OCI-LY1 (cell line): ENCODE measurements around the gene TAS2R13.

Experiments used
- H2AFZ ChIP-seq: fragments of 200-600 bp; sonication (generic), shearing (Covaris generic); 2 replicates; pipeline ENCODE4 v1.6.0; 2014; ENCODE audit warnings: antibody characterized with exemption, mild to moderate bottlenecking, low read length
- H3F3A ChIP-seq: fragments of 200-600 bp; sonication (generic), shearing (Covaris generic); 2 replicates; pipeline ENCODE4 v1.6.0; 2014; ENCODE audit warnings: mild to moderate bottlenecking, antibody characterized with exemption, low read length, moderate library complexity; ENCODE audit not compliant: insufficient read depth
- H3K27ac ChIP-seq: fragments of 200-600 bp; sonication (generic); 2 replicates; pipeline ENCODE4 v1.5.1; 2014; ENCODE audit warnings: low read length, mixed run types, mild to moderate bottlenecking, low read depth; ENCODE audit not compliant: poor library complexity, severe bottlenecking
- H3K27me3 ChIP-seq: fragments of 200-600 bp; sonication (generic); 2 replicates; pipeline ENCODE4 v1.6.0; 2014; ENCODE audit warnings: antibody characterized with exemption, mild to moderate bottlenecking, low read length, moderate library complexity; ENCODE audit not compliant: insufficient read depth
- H3K36me3 ChIP-seq: fragments of 200-600 bp; sonication (generic); 2 replicates; pipeline ENCODE4 v1.6.1; 2014; ENCODE audit warnings: mild to moderate bottlenecking, antibody characterized with exemption, low read length, moderate library complexity, mixed read lengths; ENCODE audit not compliant: insufficient read depth
- H3K4me1 ChIP-seq: fragments of 200-600 bp; sonication (generic); 2 replicates; pipeline ENCODE4 v1.5.1; 2014; ENCODE audit warnings: mild to moderate bottlenecking, low read length, moderate library complexity; ENCODE audit not compliant: insufficient read depth, severe bottlenecking
- H3K4me2 ChIP-seq: fragments of 200-600 bp; sonication (generic), shearing (Covaris generic); 2 replicates; pipeline ENCODE4 v1.6.1; 2014; ENCODE audit warnings: low read length
- H3K4me3 ChIP-seq: fragments of 200-600 bp; sonication (generic); 2 replicates; pipeline ENCODE4 v1.5.1; 2014; ENCODE audit warnings: low read length, low read depth, mild to moderate bottlenecking, mixed read lengths; ENCODE audit not compliant: poor library complexity, severe bottlenecking
- H3K79me2 ChIP-seq: fragments of 200-600 bp; shearing (Covaris generic); 2 replicates; pipeline ENCODE4 v1.6.1; 2016; ENCODE audit warnings: mixed run types, low read length, mixed read lengths; ENCODE audit not compliant: insufficient read depth
- H3K9ac ChIP-seq: fragments of 200-600 bp; sonication (generic), shearing (Covaris generic); 2 replicates; pipeline ENCODE4 v1.6.1; 2014; ENCODE audit warnings: mild to moderate bottlenecking, low read length, mixed read lengths
- H3K9me2 ChIP-seq: fragments of 200-600 bp; sonication (generic), shearing (Covaris generic); 2 replicates; pipeline ENCODE4 v1.6.1; 2014; ENCODE audit warnings: low read depth, mild to moderate bottlenecking, low read length, mixed read lengths
- H3K9me3 ChIP-seq: fragments of 200-600 bp; shearing (Covaris generic); 2 replicates; pipeline ENCODE4 v1.6.1; 2014; ENCODE audit warnings: low read length, mixed read lengths
- H4K20me1 ChIP-seq: fragments of 200-600 bp; sonication (generic), shearing (Covaris generic); 2 replicates; pipeline ENCODE4 v1.6.0; 2016; ENCODE audit warnings: mild to moderate bottlenecking, low read length; ENCODE audit not compliant: insufficient read depth
- EZH2 ChIP-seq: fragments of 200-600 bp; sonication (generic), shearing (Covaris generic); IDR thresholded peaks from 2 replicates; pipeline ENCODE4 v1.8.0; 2017; ENCODE audit warnings: borderline replicate concordance, mixed run types, mild to moderate bottlenecking, antibody characterized with exemption, low read length, moderate library complexity, mixed read lengths
- TF ChIP-seq, protein P1 (sequence below): fragments of 200-600 bp; sonication (generic), shearing (Covaris generic); IDR thresholded peaks from 2 replicates; pipeline ENCODE4 v1.5.1; 2017; ENCODE audit warnings: mild to moderate bottlenecking, antibody characterized with exemption, low read length, moderate library complexity, mixed read lengths

Gene TAS2R13

DNA sequence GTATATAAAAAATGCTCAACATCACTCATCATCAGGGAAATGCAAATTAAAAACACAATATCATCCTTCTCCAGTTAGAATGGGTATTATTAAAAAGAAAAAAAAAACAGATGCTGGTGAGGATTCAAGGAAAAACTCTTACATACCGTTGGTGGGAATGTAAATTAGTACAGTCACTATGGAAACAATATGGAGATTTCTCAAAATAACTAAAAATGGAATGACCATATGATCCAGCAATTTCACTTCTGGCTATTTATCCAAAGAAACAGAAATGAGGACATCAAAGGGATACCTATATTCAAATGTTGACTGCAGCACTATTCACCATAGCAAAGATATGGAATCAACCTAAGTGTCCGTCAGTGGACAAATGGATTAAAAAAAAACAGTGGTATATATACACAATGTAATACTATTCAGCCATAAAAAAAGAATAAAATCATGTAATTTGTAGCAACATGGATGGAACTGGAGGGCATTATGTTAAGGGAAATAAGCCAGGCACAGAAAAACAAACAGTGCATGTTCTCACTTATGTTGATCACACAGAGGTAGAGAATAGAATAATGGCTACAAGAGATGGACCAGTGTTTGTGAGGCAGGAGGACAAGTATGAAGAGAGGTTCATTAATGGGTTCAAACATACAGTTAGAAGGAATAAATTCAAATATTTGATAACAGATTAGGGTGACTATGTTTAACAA is 45.7 kb downstream of the TAS2R13 start:
- TF ChIP-seq, protein P1, sequence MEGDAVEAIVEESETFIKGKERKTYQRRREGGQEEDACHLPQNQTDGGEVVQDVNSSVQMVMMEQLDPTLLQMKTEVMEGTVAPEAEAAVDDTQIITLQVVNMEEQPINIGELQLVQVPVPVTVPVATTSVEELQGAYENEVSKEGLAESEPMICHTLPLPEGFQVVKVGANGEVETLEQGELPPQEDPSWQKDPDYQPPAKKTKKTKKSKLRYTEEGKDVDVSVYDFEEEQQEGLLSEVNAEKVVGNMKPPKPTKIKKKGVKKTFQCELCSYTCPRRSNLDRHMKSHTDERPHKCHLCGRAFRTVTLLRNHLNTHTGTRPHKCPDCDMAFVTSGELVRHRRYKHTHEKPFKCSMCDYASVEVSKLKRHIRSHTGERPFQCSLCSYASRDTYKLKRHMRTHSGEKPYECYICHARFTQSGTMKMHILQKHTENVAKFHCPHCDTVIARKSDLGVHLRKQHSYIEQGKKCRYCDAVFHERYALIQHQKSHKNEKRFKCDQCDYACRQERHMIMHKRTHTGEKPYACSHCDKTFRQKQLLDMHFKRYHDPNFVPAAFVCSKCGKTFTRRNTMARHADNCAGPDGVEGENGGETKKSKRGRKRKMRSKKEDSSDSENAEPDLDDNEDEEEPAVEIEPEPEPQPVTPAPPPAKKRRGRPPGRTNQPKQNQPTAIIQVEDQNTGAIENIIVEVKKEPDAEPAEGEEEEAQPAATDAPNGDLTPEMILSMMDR: no peak
- TF ChIP-seq EZH2: no peak
- Histone ChIP-seq H3K4me2 (no peak overlapping the region), H3K36me3 (no peaks in the 10 kb centered on the region), H3K27me3 (no peaks in the 10 kb centered on the region), H3K9me3 (no peaks in the 10 kb centered on the region), H3K9me2 (no peaks in the 10 kb centered on the region), H3K79me2 (no peaks in the 10 kb centered on the region), H2AFZ (no peak overlapping the region), H3K4me3 (no peak overlapping the region), H4K20me1 (no peaks in the 10 kb centered on the region), H3K27ac (no peak overlapping the region), H3K9ac (no peak overlapping the region), H3F3A (no peaks in the 10 kb centered on the region), H3K4me1 (no peaks in the 10 kb centered on the region)

DNA sequence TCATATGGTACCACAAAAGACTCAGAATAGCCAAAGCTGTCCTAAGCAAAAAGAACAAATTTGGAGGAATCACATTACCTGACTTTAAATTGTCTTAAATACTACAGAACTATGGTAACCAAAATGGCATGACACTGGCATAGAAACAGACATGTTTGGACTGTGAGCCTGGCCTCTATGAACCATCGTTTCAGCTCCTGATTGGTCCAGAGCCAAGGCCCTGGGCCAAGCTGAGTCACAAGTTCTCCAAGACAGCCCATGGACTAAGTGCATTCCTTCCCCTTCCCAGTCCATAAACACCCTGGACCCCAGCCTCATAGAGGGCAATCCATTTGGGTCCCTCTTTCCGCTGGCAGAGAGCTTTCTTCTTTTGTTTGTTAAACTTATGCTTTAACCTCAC is 48.0 kb downstream of the TAS2R13 start:
- Histone ChIP-seq H3K27me3 (no peaks in the 10 kb centered on the region), H3K4me2 (no peak overlapping the region), H2AFZ (no peak overlapping the region), H3K27ac (no peak overlapping the region), H3K9ac (no peak overlapping the region), H3K9me3 (0 out of 2 replicates have a peak, but pooled peaks cover 2% of the 10 kb centered on the region), H3K36me3 (no peaks in the 10 kb centered on the region), H3K4me3 (no peak overlapping the region), H3K4me1 (no peaks in the 10 kb centered on the region), H3K79me2 (no peaks in the 10 kb centered on the region), H3F3A (no peaks in the 10 kb centered on the region), H4K20me1 (no peaks in the 10 kb centered on the region), H3K9me2 (no peaks in the 10 kb centered on the region)
- TF ChIP-seq EZH2: no peak
- TF ChIP-seq, protein P1: no peak
